ENCODE data around the gene TRAPPC5. TPM values are rescaled to one million over a fixed set of nuclear protein-coding genes. Genes with fewer than 3 reads are reported as not detected.

The TRAPPC5 gene
- total RNA-seq, 1 experiment from 2014 or later = 317 TPM

DNA sequence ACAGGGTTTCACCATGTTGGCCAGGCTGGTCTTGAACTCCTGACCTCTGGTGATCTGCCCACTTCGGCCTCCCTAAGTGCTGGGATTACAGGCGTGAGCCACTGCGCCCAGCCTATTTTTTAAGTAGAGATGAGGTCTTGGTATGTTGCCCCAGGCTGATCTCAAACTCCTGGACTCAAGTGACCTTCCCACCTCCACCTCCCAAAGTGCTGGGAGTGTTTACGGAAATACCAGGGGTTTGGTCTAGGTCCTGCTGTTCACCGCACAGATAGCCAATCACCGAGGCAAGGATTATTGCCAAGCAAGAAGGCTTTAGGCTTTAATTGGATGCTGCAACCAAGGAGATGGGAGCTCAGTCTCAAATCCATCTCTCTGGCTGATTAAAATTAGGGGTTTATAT lies 39.7 kb downstream of the TRAPPC5 start:
- Histone ChIP-seq H3K27ac (ENCODE audit: low read length) (no peak overlapping the region), H2AFZ (ENCODE audit: low read length) (no peak overlapping the region), H3K9me2 (replicated peaks; ENCODE audit: low read length) (no peaks in the 10 kb centered on the region), H3K4me1 (ENCODE audit: insufficient read depth, low read length) (no peaks in the 10 kb centered on the region), H3K27me3 (ENCODE audit: low read length) (peaks cover 19% of the 10 kb centered on the region), H3K79me2 (ENCODE audit: low read length) (no peaks in the 10 kb centered on the region), H3K9ac (ENCODE audit: low read length) (no peak overlapping the region), H3F3A (ENCODE audit: low read length, unreplicated experiment) (no peaks in the 10 kb centered on the region), H3K4me3 (ENCODE audit: low read length) (no peak overlapping the region), H3K9me3 (ENCODE audit: low read length) (no peaks in the 10 kb centered on the region), H3K4me2 (ENCODE audit: low read length) (no peak overlapping the region), H3K36me3 (ENCODE audit: low read depth, low read length) (no peaks in the 10 kb centered on the region), H4K20me1 (ENCODE audit: low read length) (no peaks in the 10 kb centered on the region)
- TF ChIP-seq EZH2 (IDR thresholded peaks at IDR 0.05; ENCODE audit: low read length, unreplicated experiment) = no peak
- TF ChIP-seq, protein P1, sequence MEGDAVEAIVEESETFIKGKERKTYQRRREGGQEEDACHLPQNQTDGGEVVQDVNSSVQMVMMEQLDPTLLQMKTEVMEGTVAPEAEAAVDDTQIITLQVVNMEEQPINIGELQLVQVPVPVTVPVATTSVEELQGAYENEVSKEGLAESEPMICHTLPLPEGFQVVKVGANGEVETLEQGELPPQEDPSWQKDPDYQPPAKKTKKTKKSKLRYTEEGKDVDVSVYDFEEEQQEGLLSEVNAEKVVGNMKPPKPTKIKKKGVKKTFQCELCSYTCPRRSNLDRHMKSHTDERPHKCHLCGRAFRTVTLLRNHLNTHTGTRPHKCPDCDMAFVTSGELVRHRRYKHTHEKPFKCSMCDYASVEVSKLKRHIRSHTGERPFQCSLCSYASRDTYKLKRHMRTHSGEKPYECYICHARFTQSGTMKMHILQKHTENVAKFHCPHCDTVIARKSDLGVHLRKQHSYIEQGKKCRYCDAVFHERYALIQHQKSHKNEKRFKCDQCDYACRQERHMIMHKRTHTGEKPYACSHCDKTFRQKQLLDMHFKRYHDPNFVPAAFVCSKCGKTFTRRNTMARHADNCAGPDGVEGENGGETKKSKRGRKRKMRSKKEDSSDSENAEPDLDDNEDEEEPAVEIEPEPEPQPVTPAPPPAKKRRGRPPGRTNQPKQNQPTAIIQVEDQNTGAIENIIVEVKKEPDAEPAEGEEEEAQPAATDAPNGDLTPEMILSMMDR (conservative IDR thresholded peaks at IDR 0.05; ENCODE audit: low read depth, low read length) = no peak
- TF ChIP-seq EZH2phosphoT487 (IDR thresholded peaks at IDR 0.05; ENCODE audit: borderline replicate concordance, low read length) = no peak
- no peak for ATAC-seq
- ChIA-PET POLR2A (ENCODE audit: unreplicated experiment) (no interaction called here), CTCF (no interaction called here)
- intact Hi-C loops (cut with micrococcal nuclease) = no loop called here
- DNase-seq = no peak
- no TSS peak for BruUV-seq (replicated peaks)

DNA sequence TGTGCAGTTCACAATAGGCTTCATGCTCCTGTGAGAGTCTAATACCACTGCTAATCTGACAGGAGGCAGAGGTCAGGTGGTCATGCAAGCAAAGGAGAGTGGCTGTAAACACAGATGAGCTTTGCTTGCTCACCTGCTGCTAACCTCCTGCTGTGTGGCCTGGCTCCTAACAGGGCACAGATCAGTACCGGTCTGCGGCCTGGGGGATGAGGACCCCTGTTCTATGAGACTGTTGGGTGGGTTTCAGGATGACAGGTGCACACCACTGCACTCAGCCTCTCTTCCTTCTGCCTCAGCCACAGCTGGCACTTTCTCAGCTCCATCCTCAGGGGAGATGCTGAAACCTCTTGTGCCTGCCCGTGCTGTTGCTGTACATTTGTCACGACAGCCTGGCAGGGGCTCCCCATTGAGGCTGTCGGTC lies 41.6 kb downstream of the TRAPPC5 start:
- Histone ChIP-seq H3K9me2 (replicated peaks; ENCODE audit: low read length) (no peaks in the 10 kb centered on the region), H3K79me2 (ENCODE audit: low read length) (no peaks in the 10 kb centered on the region), H3K9ac (ENCODE audit: low read length) (no peak overlapping the region), H3K36me3 (ENCODE audit: low read depth, low read length) (no peaks in the 10 kb centered on the region), H3K4me2 (ENCODE audit: low read length) (no peak overlapping the region), H3F3A (ENCODE audit: low read length, unreplicated experiment) (no peaks in the 10 kb centered on the region), H3K27me3 (ENCODE audit: low read length) (peaks cover 26% of the 10 kb centered on the region), H3K4me3 (ENCODE audit: low read length) (no peak overlapping the region), H3K9me3 (ENCODE audit: low read length) (no peaks in the 10 kb centered on the region), H3K4me1 (ENCODE audit: insufficient read depth, low read length) (no peaks in the 10 kb centered on the region), H3K27ac (ENCODE audit: low read length) (no peak overlapping the region), H2AFZ (ENCODE audit: low read length) (no peak overlapping the region), H4K20me1 (ENCODE audit: low read length) (no peaks in the 10 kb centered on the region)
- POLR2A ChIA-PET (ENCODE audit: unreplicated experiment) = interaction anchor here (0.7 kb wide), 1 partner anchor 94 kb away, joined by 4 read pairs; no protein-coding TSS in a partner anchor
- intact Hi-C loops (cut with micrococcal nuclease) = no loop called here
- CTCF ChIA-PET = no interaction called here
- TF ChIP-seq, protein P1 (conservative IDR thresholded peaks at IDR 0.05; ENCODE audit: low read depth, low read length) = no peak
- TF ChIP-seq EZH2 (IDR thresholded peaks at IDR 0.05; ENCODE audit: low read length, unreplicated experiment) = no peak
- TF ChIP-seq EZH2phosphoT487 (IDR thresholded peaks at IDR 0.05; ENCODE audit: borderline replicate concordance, low read length) = no peak
- no TSS peak for BruUV-seq (replicated peaks)
- ATAC-seq = no peak
- DNase-seq = no peak

DNA sequence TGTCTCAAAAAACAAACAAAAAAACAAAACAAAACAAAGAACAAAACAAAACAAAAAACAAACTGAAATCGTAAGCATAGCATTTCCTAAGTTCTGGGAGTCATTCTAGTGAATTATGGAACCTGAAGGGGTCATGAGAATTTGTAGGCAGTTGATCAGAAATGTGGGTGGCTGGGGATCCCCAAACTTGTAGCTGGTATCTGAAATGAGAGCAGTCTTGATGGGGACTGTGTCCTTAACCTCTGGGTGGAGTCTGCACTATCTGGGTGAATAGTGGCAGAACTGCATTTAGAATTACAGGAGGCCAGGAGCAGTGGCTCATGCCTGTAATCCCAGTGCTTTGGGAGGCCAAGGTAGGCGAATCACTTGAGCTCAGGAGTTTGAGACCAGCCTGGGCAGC lies 45.2 kb downstream of the TRAPPC5 start:
- no peaks in the 10 kb centered on the region for H3K9me2 ChIP-seq (replicated peaks; ENCODE audit: low read length)
- no peak overlapping the region for H3K9ac ChIP-seq (ENCODE audit: low read length)
- no TSS peak for BruUV-seq (replicated peaks)
- no peak for DNase-seq
- no peak overlapping the region for H3K4me2 ChIP-seq (ENCODE audit: low read length)
- ATAC-seq = no peak
- intact Hi-C loops (cut with micrococcal nuclease) = no loop called here
- no peaks in the 10 kb centered on the region for H3K9me3 ChIP-seq (ENCODE audit: low read length)
- POLR2A ChIA-PET (ENCODE audit: unreplicated experiment) = no interaction called here
- TF ChIP-seq EZH2 (IDR thresholded peaks at IDR 0.05; ENCODE audit: low read length, unreplicated experiment) (no peak), EZH2phosphoT487 (IDR thresholded peaks at IDR 0.05; ENCODE audit: borderline replicate concordance, low read length) (no peak)
- TF ChIP-seq, protein P1 (conservative IDR thresholded peaks at IDR 0.05; ENCODE audit: low read depth, low read length) = no peak
- H3K79me2 ChIP-seq (ENCODE audit: low read length) = no peaks in the 10 kb centered on the region
- H3K36me3 ChIP-seq (ENCODE audit: low read depth, low read length) = no peaks in the 10 kb centered on the region
- no peak overlapping the region for H2AFZ ChIP-seq (ENCODE audit: low read length)
- H3F3A ChIP-seq (ENCODE audit: low read length, unreplicated experiment) = no peaks in the 10 kb centered on the region
- H3K27ac ChIP-seq (ENCODE audit: low read length) = no peak overlapping the region
- no peaks in the 10 kb centered on the region for H4K20me1 ChIP-seq (ENCODE audit: low read length)
- CTCF ChIA-PET = no interaction called here
- peaks cover 60% of the 10 kb centered on the region for H3K27me3 ChIP-seq (ENCODE audit: low read length)
- H3K4me3 ChIP-seq (ENCODE audit: low read length) = no peak overlapping the region
- no peaks in the 10 kb centered on the region for H3K4me1 ChIP-seq (ENCODE audit: insufficient read depth, low read length)
